Sigmoid colon (tissue), 7 donors: Measurements from ENCODE around the gene SLC9A7. TPM values are rescaled to one million over a fixed set of nuclear protein-coding genes. Genes with fewer than 3 reads are reported as not detected.

Source experiments
- DNase-seq: peaks from one replicate; pipeline ENCODE4 v3.0.0-alpha.2; 2019
- H3K27ac ChIP-seq, 4 donors: fragments of 200-600 bp; sonication (generic); one replicate each; pipeline ENCODE4 v1.5.1; 2016 to 2019; ENCODE audit warnings: mild to moderate bottlenecking in 1 of 4
- H3K27me3 ChIP-seq, 3 donors: fragments of 200-600 bp; sonication (generic); one replicate each; pipeline ENCODE4 v1.5.1; 2019; ENCODE audit warnings: mild to moderate bottlenecking in 1 of 3
- H3K36me3 ChIP-seq, 4 donors: fragments of 200-600 bp; sonication (generic); one replicate each; pipeline ENCODE4 v1.5.1; 2016 to 2019
- H3K4me1 ChIP-seq, 4 donors: fragments of 200-600 bp; sonication (generic); one replicate each; pipeline ENCODE4 v1.5.1; 2017 to 2019
- H3K4me3 ChIP-seq, 4 donors: fragments of 200-600 bp; sonication (generic); one replicate each; pipeline ENCODE4 v1.5.1; 2017 to 2019; ENCODE audit warnings: mild to moderate bottlenecking in 2 of 4, moderate library complexity in 1 of 4
- H3K9me3 ChIP-seq, 4 donors: fragments of 200-600 bp in 3 of 4; sonication (generic) in 3 of 4; one replicate each; pipeline versions ENCODE4 v1.5.1 to v1.6.1; 2013 to 2019
- CTCF ChIP-seq, 4 experiments: fragments of 450-650 bp in 3 of 4; fragments of 200-600 bp in 1 of 4; IDR thresholded peaks; one replicate each; pipeline ENCODE4 v1.5.1; 2016 to 2019; ENCODE audit warnings: antibody characterized with exemption in 4 of 4, mild to moderate bottlenecking in 3 of 4, moderate library complexity in 2 of 4
- EP300 ChIP-seq, 4 donors: sonication (generic); formaldehyde crosslinking; IDR thresholded peaks; one replicate each; pipeline ENCODE4 v1.6.1; 2017; ENCODE audit warnings: antibody characterized with exemption in 4 of 4
- POLR2A ChIP-seq, 2 donors: fragments of 450-650 bp; IDR thresholded peaks; one replicate each; pipeline ENCODE4 v1.6.1; 2016; ENCODE audit warnings: antibody characterized with exemption in 2 of 2, mild to moderate bottlenecking in 2 of 2, moderate library complexity in 2 of 2
- POLR2AphosphoS5 ChIP-seq, 4 donors: sonication (generic); formaldehyde crosslinking; IDR thresholded peaks; one replicate each; pipeline ENCODE4 v1.6.1; 2017; ENCODE audit warnings: antibody characterized with exemption in 4 of 4
- WGBS, 2 donors: extraction: QIAGEN DNeasy Blood & Tissue Kit; methylation state at CpG; one replicate each; pipeline ENCODE4 v1.1.7; 2013; 5-methylcytosine and 5-hydroxymethylcytosine counted together
- intact Hi-C: fragments of 100-400 bp; cut with DNase I; formaldehyde crosslinking; loops from one replicate; pipeline ENCODE4 v1.15.1; 2023
- polyA plus RNA-seq, 3 donors: library from polyadenylated mRNA; stranded (reverse); fragments of 200-250 nt; gene quantifications; one replicate each; pipeline ENCODE4 v1.2.3, GENCODE V29; 2013
- total RNA-seq, 4 donors: library from RNA; depleted of rRNA; stranded (reverse); fragments of >200 nt; gene quantifications; one replicate each; pipeline ENCODE4 v1.1.0, GENCODE V29; 2016
- donor health status: healthy with polysubstance abuse.
- donor health status: Bipolar disorder and iron deficiency.
- donor health status: healthy.

Gene SLC9A7
- total and polyA plus RNA-seq, 7 donors: under 0.01 to 8.8 (median 2.9) TPM

- Histone ChIP-seq H3K36me3 (no peaks in the 10 kb centered on the region), H3K27ac (no peak overlapping the region), H3K4me1 (no peaks in the 10 kb centered on the region), H3K4me3 (no peak overlapping the region), H3K27me3 (no peaks in the 10 kb centered on the region), H3K9me3 (no peaks in the 10 kb centered on the region)
- TF ChIP-seq EP300 (IDR thresholded peaks at IDR 0.05): no peak
- TF ChIP-seq POLR2AphosphoS5 (IDR thresholded peaks at IDR 0.05): no peak
- no peak for TF ChIP-seq POLR2A (IDR thresholded peaks at IDR 0.05)
- no peak for TF ChIP-seq CTCF (IDR thresholded peaks at IDR 0.05)
- intact Hi-C loops: no loop called here
- 94 to 96% methylated on average over 3 of the region's 3 CpGs for WGBS, 2 donors
- no peak for DNase-seq
Observed at GRCh38 chrX:46670316-46670715, 88.6 kb downstream of the SLC9A7 start.

DNA sequence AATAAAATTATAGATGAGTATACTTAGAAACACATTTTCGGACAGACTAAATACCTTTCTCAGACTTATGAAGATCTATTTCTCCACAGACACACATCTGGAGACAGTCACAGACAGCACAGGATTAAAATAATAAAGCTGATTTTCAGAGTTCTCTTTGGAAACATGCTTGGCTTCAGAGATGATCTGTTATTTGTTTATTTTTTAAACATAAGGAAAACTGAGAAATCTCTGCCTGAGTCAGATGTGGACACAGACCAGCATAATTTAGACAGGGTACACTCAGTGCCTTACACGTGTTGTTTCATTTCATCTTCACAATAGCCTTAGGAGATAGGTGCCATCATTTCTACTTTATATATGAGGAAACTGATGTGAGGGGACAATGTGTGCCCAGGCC lies 92.1 kb downstream of the SLC9A7 start:
- no peak overlapping the region for H3K4me3 ChIP-seq
- no peaks in the 10 kb centered on the region for H3K9me3 ChIP-seq
- no peaks in the 10 kb centered on the region for H3K27me3 ChIP-seq
- intact Hi-C loops: no loop called here
- DNase-seq: no peak
- TF ChIP-seq POLR2A (IDR thresholded peaks at IDR 0.05): no peak
- no peak for TF ChIP-seq EP300 (IDR thresholded peaks at IDR 0.05)
- no peak for TF ChIP-seq CTCF (IDR thresholded peaks at IDR 0.05)
- TF ChIP-seq POLR2AphosphoS5 (IDR thresholded peaks at IDR 0.05): no peak
- no peak overlapping the region for H3K27ac ChIP-seq
- H3K4me1 ChIP-seq: no peaks in the 10 kb centered on the region
- 81 to 90% methylated on average over 2 of the region's 2 CpGs for WGBS, 2 donors
- H3K36me3 ChIP-seq: no peaks in the 10 kb centered on the region

DNA sequence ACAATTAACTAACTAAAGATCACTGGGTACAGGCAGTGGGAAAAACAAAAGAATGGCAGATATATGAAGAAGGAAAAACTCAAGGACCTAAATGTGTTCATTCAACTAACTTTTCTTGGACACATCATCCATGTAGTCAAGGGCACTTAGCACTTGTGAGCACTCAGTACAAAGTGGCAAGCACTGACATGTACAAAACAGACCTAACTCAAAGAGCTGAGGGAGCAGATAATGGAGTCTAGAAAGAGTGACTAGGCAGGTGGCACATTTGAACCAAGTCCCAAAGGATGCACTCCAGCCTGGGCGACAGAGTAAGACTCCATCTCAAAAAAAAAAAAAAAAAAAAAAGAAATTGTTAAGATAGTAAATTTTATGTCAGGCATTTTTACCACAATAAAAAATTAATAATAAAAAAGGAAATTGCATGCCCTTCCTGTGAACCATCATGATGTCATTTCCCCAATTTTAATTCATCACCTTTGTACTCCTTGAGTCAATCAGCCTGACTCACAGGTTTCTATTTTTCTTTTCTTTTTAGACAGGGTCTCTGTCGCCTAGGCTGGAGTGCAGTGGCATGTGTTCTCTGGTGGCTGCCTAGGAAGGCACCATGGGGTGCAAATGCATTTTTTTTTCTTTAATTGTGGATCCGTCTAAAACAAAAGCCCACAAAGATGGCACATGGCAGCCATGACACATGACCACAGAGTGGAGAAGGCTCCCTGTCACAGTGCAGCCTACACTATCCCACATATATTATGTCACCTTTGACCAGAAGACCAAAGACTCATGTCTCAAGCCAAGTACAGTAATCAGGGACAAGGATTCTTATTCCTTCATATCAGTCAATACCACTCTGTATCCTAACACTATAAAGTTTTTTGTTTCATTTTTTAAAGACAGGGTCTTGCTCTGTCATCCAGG lies 93.4 kb downstream of the SLC9A7 start:
- no peak for DNase-seq
- H3K27ac ChIP-seq: no peak overlapping the region
- no peaks in the 10 kb centered on the region for H3K36me3 ChIP-seq
- no peaks in the 10 kb centered on the region for H3K4me1 ChIP-seq
- no peaks in the 10 kb centered on the region for H3K9me3 ChIP-seq
- 86 to 92% methylated on average over 3 of the region's 3 CpGs for WGBS, 2 donors
- H3K4me3 ChIP-seq: no peak overlapping the region
- no peaks in the 10 kb centered on the region for H3K27me3 ChIP-seq
- intact Hi-C loops: no loop called here
- TF ChIP-seq CTCF (IDR thresholded peaks at IDR 0.05) (no peak), POLR2AphosphoS5 (IDR thresholded peaks at IDR 0.05) (no peak), EP300 (IDR thresholded peaks at IDR 0.05) (no peak), POLR2A (IDR thresholded peaks at IDR 0.05) (no peak)

- Histone ChIP-seq H3K4me3 (no peak overlapping the region), H3K4me1 (no peaks in the 10 kb centered on the region), H3K36me3 (no peaks in the 10 kb centered on the region), H3K9me3 (no peaks in the 10 kb centered on the region), H3K27me3 (no peaks in the 10 kb centered on the region), H3K27ac (no peak overlapping the region)
- no peak for TF ChIP-seq POLR2A (IDR thresholded peaks at IDR 0.05)
- TF ChIP-seq CTCF (IDR thresholded peaks at IDR 0.05): no peak
- TF ChIP-seq POLR2AphosphoS5 (IDR thresholded peaks at IDR 0.05): no peak
- no peak for TF ChIP-seq EP300 (IDR thresholded peaks at IDR 0.05)
- 89 to 95% methylated on average over 10 of the region's 10 CpGs for WGBS, 2 donors
- intact Hi-C loops: no loop called here
- no peak for DNase-seq
Observed at GRCh38 chrX:46662188-46662958, 96.5 kb downstream of the SLC9A7 start.
